COR-L47 (cell line): Measurements from ENCODE around the gene USPL1.
A peak's percentile ranks its signal among the peaks of the same experiment; 100 is the strongest.
"Not testable (repeated sequence)": the region's sequence is repeated elsewhere in the genome, so short reads cannot be mapped to it uniquely, and the experiment has no call there.

ENCODE experiments used
- DNase-seq: peaks from one replicate; lab custom pipeline; 2025; lab: John Stamatoyannopoulos, UW

USPL1 gene

GRCh38 chr13:30617315-30618185 lies at the start of gene USPL1:
Gene USPL1, plus strand, starts transcription at chr13:30617920. Its CDS starts 3,221 bp downstream, at chr13:30621141.
- DNase-seq = peak; percentile 97

- no peak for DNase-seq
These were observed 47.7 kb upstream of the USPL1 start for GRCh38 chr13:30569901-30570576.

- no peak for DNase-seq
These were observed 47.0 kb upstream of the USPL1 start for GRCh38 chr13:30570691-30571090.

- DNase-seq = no peak
These were observed 44.9 kb upstream of the USPL1 start for GRCh38 chr13:30572859-30573275.

DNA sequence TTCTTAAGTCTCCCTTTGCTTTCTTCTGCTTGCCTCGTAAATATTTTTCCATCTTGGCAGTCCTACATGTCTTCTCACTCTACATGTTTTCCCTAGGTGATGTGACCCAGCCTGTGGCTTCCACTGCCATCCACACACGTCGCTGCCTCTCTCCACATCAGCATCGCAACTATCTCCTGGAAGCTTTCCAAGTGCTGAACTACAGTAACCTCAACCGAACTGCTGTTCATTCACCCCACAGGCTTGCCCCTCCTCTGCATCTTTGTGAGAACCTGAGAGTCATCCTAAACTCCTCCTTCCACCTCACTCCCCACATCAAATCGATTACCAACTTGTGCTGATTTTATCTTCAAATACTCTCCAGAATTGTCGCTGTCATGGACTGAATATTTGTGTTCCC lies 41.2 kb upstream of the USPL1 start:
- DNase-seq = peak; percentile 1

DNA sequence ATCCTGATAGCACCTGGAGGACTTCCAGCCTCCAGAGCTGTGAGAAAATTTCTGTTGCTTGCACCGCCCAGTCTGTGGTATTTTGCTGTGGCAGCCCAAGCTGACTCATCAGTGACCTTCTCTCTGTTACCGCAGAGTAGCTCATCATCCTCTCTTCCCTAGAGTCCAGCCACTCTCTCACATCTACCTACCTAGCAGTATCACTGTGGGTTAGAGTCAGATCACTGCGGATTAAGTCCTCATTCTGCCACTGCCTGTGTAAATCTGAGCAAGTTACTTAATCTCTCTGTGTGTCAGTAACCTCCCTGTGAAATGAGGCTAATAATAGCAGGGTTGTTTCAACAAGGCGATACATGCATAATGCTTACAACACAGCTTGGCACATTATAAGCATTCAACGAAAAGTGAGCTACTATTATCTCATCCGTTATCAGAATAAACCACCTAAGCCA lies 40.3 kb upstream of the USPL1 start:
- DNase-seq = no peak

DNA sequence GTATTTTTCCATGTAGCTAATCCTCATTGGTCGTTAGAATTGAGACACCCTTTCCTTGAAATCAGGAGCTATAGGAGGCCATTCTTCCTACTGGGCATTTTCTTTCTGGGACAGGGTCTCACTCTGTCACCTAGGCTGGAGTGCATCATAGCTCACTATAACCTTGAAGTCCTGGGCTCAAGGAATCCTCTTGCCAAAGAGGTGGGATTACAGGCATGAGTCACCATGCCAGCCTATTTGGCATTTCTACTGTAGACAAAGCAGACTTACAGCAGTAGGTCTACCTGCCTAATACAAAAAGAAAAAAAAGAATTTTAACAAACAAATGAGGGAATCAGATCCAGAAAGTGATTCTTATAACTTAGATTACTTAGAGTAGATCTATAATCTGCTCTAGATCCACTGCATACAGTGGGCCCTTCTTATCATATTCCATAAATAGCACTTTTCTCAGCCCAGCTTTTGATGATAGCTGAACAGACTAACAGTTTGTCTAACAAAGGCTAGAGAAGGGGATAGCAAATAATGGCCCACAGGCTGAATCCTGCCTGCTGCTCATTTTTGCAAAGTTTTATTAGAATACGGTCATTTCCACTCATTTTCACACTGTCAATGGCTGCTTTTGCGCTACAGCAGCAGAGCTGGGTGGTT lies 36.7 kb upstream of the USPL1 start:
- DNase-seq = no peak

- DNase-seq = no peak
These were observed 36.1 kb upstream of the USPL1 start for GRCh38 chr13:30581582-30581981.

- no peak for DNase-seq
These were observed 33.5 kb upstream of the USPL1 start for GRCh38 chr13:30584051-30584731.

- no peak for DNase-seq
These were observed 31.9 kb upstream of the USPL1 start for GRCh38 chr13:30585748-30586262.

DNA sequence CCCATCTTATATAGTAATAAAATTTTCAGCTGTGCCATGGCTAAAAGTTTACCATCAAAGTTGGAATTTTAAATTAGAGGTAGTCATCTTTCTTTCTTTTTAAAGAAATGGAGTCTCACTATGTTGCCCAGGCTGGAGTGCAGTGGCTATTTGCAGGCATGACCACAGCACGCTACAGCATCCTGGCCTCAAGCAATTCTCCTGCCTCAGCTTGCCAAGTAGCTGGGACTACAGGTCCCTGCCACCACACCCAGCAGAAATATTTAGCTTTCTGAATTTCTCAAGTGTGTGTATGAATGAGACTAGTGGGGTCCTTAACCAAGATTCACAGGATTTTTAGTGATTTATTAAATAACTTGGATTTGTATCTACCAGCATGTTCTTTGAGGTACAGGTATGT lies 30.5 kb upstream of the USPL1 start:
- DNase-seq = no peak

GRCh38 chr13:30587739-30588138 lies 30.0 kb upstream of the USPL1 start:
- DNase-seq = no peak

DNA sequence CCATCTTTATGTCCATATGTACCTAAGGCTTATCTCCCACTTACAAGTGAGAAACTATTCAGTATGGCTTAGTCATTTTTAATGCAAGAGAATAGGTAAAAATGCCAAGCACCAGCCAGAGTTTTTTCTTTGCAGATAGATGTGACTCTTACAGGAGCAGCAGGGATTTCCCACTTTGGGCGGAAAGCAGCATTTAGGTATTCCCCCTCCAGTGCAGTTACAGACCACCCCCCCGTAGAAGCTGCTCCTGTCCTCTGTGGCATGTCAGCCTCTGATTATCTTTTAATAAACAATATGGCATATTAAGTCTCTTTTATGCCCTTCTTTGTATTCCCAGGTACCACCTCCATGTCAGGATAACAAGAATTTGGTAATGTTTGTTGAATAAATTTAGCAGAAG lies 24.7 kb upstream of the USPL1 start:
- no peak for DNase-seq

DNA sequence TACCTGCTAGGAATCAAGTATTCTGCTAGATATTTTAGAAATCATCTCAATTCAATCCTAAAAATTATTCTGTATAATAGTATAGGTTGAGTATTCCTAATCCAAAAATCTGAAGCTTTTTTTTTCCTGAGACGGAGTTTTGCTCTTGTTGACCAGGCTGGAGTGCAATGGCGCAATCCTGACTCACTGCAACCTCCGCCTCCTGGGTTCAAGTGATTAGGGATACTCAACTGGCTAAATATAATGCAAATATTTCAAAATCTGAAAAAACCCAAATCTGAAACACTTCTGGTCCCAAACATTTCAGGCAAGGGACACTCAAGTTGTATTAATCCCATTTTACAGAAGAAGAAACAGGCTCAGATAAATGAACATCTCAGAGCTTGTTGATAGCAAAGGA lies 17.2 kb upstream of the USPL1 start:
- no peak for DNase-seq

- no peak for DNase-seq
These were observed 15.9 kb upstream of the USPL1 start for GRCh38 chr13:30601836-30602235.

GRCh38 chr13:30605052-30605451 lies 12.7 kb upstream of the USPL1 start:
- DNase-seq = no peak

GRCh38 chr13:30607186-30607585 lies 10.5 kb upstream of the USPL1 start:
- DNase-seq = not testable (repeated sequence)

DNA sequence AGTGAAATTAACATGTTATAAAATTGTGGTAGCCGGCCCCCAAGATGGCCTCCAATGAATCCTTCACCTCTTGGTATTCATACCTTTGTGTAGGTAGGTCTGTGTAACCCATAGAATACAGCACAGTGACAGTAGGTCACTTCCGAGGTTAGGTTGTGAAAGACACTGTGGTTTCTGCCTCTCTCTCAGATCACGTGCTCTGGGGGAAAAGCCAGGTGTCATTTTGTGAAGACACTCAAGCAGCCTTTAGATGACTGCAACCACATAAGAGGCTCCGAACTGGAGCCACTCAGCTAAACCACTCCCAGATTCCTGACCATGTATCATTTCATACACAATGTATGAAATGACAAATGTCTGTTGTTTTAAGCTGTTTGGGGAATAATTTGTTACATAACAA lies 9.8 kb upstream of the USPL1 start:
- no peak for DNase-seq

DNA sequence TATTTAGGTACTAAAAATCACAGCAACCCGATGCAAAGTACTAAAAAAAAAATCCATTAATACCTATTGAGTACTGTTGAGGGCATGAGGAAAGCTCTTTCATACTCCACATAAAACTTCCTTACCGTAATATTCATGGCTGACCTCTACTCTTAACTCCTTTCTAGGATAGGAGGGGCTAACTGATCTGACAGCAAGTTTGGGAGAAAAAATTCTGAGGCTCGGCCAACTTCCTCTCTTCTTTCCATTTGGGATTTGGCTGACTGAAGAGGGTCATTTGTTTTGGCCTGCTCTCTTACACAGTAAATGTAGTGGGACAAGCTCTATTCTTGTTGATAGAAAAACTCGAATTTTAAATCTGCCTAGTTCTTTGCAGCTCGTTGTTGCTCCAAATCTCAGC lies 9.4 kb upstream of the USPL1 start:
- DNase-seq = no peak

GRCh38 chr13:30610311-30610710 lies 7.4 kb upstream of the USPL1 start:
- DNase-seq = no peak

DNA sequence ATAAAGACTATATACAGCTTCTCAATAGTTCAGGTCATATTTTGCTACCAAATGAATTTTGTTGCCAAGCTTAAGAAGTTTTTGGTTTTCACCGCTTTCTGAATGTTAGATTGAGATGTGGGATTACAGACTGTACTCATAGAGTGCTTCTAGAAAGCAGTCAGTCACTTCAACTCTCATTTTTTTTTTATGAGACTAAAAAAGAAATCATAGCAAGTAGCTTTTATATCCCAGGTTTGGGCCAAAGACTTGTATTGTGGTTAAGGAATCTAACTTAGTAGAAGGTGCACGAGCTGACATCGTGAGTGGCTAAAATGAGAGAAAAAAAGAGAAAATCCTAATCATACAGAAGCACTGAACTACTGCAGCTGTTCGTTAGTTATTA lies 2.2 kb upstream of the USPL1 start:
- no peak for DNase-seq
